ENCODE results near the gene SH3BGRL3. TPM values are rescaled to one million over a fixed set of nuclear protein-coding genes. Genes with fewer than 3 reads are reported as not detected.

Gene SH3BGRL3
- total RNA-seq, 4 donors from 2014 or later, result 31.6 to 60.2 (median 44.0) TPM

DNA sequence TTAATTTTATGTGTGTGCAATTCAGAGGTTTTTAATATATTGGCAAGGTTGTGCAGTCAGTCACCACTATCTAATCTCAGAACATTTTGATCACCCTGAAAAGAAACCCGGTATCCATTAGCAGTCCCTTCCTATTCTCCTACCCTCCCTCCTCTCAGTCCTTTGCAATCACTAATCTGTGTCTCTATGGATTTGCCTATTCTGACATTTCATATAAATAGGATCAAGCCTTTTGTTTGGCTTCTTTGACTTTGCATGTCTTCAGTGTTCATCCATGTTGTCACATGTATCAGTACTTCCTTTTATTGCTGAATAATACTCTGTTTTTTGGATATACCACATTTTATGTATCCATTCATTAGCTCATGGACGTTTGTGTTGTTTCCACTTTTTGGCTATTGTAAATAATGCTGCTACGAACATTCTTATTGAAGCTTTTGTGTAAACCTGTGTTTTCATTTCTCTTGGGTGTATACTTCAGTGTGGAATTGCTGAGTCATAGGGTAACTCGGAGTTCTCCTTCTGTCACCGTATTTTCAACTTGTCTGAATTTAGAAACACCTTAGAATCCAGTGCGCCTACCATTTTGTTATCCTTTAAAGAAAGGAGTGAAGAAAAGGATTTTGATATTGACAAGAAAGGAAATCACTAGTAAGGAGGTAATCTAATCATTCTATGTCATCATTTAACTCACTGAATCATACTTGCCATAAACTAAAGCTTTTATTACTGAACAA lies 42.5 kb upstream of the SH3BGRL3 start:
- Histone ChIP-seq H3K4me1 (peaks cover 0 to 23% (median 3%) of the 10 kb centered on the region in 3 donors), H3K36me3 (no peaks in the 10 kb centered on the region), H3K27me3 (no peaks in the 10 kb centered on the region), H3K9me3 (no peaks in the 10 kb centered on the region), H3K27ac (no peak overlapping the region), H3K4me3 (no peak overlapping the region)
- 49 to 50% methylated on average over 6 of the region's 6 CpGs for WGBS, 2 donors (ENCODE audit: low coverage in 1 of 2)
- TF ChIP-seq POLR2A (IDR thresholded peaks at IDR 0.05) (no peak), EP300 (IDR thresholded peaks at IDR 0.05) (no peak), POLR2AphosphoS5 (IDR thresholded peaks at IDR 0.05) (no peak)
- TF ChIP-seq, protein P1, sequence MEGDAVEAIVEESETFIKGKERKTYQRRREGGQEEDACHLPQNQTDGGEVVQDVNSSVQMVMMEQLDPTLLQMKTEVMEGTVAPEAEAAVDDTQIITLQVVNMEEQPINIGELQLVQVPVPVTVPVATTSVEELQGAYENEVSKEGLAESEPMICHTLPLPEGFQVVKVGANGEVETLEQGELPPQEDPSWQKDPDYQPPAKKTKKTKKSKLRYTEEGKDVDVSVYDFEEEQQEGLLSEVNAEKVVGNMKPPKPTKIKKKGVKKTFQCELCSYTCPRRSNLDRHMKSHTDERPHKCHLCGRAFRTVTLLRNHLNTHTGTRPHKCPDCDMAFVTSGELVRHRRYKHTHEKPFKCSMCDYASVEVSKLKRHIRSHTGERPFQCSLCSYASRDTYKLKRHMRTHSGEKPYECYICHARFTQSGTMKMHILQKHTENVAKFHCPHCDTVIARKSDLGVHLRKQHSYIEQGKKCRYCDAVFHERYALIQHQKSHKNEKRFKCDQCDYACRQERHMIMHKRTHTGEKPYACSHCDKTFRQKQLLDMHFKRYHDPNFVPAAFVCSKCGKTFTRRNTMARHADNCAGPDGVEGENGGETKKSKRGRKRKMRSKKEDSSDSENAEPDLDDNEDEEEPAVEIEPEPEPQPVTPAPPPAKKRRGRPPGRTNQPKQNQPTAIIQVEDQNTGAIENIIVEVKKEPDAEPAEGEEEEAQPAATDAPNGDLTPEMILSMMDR (IDR thresholded peaks at IDR 0.05), result no peak
- no peak for ATAC-seq

DNA sequence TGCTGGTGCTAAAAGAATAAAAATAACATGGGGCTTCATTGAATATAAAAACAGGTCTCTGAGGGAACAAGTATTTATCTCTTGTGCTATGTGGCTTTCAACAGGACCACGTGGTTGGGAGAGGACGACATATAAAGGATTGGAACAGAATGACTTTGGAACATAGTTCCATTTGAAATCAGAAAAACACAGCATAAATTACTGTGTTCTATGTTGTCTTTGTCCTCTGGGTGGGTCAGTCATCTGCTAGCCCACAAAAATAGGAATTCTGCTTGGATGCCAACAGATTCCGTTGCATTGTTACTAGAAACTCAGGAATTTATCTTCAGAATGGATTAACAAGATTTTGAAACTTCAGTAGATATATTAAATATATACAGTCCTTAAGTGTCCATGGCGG lies 40.0 kb upstream of the SH3BGRL3 start:
- no peaks in the 10 kb centered on the region for H3K27me3 ChIP-seq
- H3K27ac ChIP-seq, result no peak overlapping the region
- H3K4me3 ChIP-seq, result no peak overlapping the region
- no peak for ATAC-seq
- WGBS, 2 donors (ENCODE audit: low coverage in 1 of 2), result 79% methylated on average over 4 of the region's 4 CpGs
- H3K9me3 ChIP-seq, result no peaks in the 10 kb centered on the region
- peaks cover 0 to 15% (median 0%) of the 10 kb centered on the region in 3 donors for H3K4me1 ChIP-seq
- TF ChIP-seq EP300 (IDR thresholded peaks at IDR 0.05), result no peak
- TF ChIP-seq, protein P1 (IDR thresholded peaks at IDR 0.05), result no peak
- TF ChIP-seq POLR2AphosphoS5 (IDR thresholded peaks at IDR 0.05), result no peak
- no peak for TF ChIP-seq POLR2A (IDR thresholded peaks at IDR 0.05)
- peaks cover 0 to 6% of the 10 kb centered on the region in 2 donors for H3K36me3 ChIP-seq

DNA sequence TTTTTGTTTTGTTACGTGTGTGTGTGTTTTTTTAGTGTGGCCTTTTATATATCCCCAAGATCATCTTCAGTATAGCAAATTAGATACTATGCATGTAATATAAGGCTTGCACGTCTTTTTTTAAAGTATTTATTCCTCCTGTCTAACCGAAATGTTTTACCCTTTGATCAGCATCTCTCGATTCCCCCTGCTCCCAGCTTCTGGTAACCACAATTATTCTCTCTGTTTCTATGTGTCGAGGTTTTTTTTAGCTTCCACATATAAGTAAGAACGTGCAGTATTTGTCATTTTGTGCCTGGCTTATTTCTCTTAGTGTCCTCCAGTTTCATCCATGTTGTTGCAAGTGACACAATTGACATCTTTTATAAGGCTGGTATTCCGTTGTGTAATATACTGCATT lies 27.2 kb upstream of the SH3BGRL3 start:
- Histone ChIP-seq H3K9me3 (no peaks in the 10 kb centered on the region), H3K4me3 (no peak overlapping the region), H3K4me1 (no peaks in the 10 kb centered on the region), H3K27me3 (no peaks in the 10 kb centered on the region), H3K27ac (no peak overlapping the region), H3K36me3 (peaks cover 0 to 48% of the 10 kb centered on the region in 2 donors)
- no peak for TF ChIP-seq EP300 (IDR thresholded peaks at IDR 0.05)
- TF ChIP-seq POLR2AphosphoS5 (IDR thresholded peaks at IDR 0.05), result no peak
- TF ChIP-seq POLR2A (IDR thresholded peaks at IDR 0.05), result no peak
- TF ChIP-seq, protein P1 (IDR thresholded peaks at IDR 0.05), result no peak
- WGBS, 2 donors (ENCODE audit: low coverage in 1 of 2), result 74 to 75% methylated on average over 6 to 7 of the region's 7 CpGs
- ATAC-seq, result no peak

DNA sequence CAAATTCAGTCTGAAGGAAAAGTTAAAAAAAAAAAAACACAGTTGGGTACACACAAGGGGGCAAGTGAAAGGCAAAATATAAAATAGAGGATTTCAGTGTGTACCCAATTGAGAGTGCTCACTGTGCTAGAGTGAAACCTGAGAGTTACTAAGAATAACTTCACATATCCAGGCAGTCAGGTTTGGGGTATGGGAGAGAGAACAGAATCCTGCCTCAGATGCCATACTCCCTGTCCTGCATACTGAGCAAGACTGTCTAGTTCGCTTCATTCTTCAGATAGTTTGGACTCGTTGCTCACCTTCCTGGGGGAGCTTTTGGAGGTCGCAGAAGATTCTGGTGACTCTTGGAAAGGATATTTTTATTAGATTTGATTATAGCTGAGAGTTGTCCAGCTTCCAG lies 25.5 kb upstream of the SH3BGRL3 start:
- no peak for ATAC-seq
- H3K36me3 ChIP-seq, result peaks cover 0 to 58% of the 10 kb centered on the region in 2 donors
- TF ChIP-seq EP300 (IDR thresholded peaks at IDR 0.05), result no peak
- no peak for TF ChIP-seq POLR2A (IDR thresholded peaks at IDR 0.05)
- TF ChIP-seq, protein P1 (IDR thresholded peaks at IDR 0.05), result no peak
- 62 to 80% methylated on average over 2 to 3 of the region's 3 CpGs for WGBS, 2 donors (ENCODE audit: low coverage in 1 of 2)
- no peaks in the 10 kb centered on the region for H3K4me1 ChIP-seq
- H3K4me3 ChIP-seq, result no peak overlapping the region
- no peaks in the 10 kb centered on the region for H3K27me3 ChIP-seq
- no peak overlapping the region for H3K27ac ChIP-seq
- H3K9me3 ChIP-seq, result no peaks in the 10 kb centered on the region

DNA sequence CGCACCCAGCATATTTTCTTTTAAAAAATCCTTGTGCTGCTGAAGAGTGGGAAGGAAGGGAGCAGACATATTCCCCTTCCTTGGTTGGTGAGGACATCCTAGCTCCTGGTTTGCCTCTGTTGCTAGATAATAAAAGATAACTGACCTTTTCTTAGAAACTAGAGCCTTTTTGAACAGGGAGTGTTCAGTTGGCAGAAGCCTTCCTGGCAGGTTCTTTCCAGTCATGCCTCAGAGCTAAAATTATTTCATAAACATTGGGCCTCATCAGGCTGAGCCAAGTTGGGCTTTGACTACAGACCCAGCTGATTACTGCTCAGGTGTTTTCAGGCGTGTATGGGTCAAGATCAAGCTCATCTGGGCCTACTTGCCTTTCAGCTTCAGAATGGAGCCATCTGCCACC lies 22.7 kb upstream of the SH3BGRL3 start:
- Histone ChIP-seq H3K36me3 (peaks cover 0 to 78% of the 10 kb centered on the region in 2 donors), H3K9me3 (no peaks in the 10 kb centered on the region), H3K4me1 (no peaks in the 10 kb centered on the region), H3K4me3 (no peak overlapping the region), H3K27me3 (no peaks in the 10 kb centered on the region), H3K27ac (no peak overlapping the region)
- WGBS, 2 donors (ENCODE audit: low coverage in 1 of 2), result 50 to 80% methylated on average over 1 of the region's 2 CpGs
- TF ChIP-seq EP300 (IDR thresholded peaks at IDR 0.05), result no peak
- TF ChIP-seq, protein P1 (IDR thresholded peaks at IDR 0.05), result no peak
- no peak for TF ChIP-seq POLR2A (IDR thresholded peaks at IDR 0.05)
- TF ChIP-seq POLR2AphosphoS5 (IDR thresholded peaks at IDR 0.05), result no peak
- no peak for ATAC-seq
